RCC 7860 (cell line): ENCODE results near the gene MCM9.

Experiments
- DNase-seq: peaks from one replicate; pipeline ENCODE4 v3.0.0-alpha.2; 2015; ENCODE audit warnings: low spot score
- FAIRE-seq: peaks from 2 replicates; lab custom pipeline; 2012; peaks lifted over from hg19 to GRCh38; lab: Jason Lieb, UNC

MCM9 gene

DNA sequence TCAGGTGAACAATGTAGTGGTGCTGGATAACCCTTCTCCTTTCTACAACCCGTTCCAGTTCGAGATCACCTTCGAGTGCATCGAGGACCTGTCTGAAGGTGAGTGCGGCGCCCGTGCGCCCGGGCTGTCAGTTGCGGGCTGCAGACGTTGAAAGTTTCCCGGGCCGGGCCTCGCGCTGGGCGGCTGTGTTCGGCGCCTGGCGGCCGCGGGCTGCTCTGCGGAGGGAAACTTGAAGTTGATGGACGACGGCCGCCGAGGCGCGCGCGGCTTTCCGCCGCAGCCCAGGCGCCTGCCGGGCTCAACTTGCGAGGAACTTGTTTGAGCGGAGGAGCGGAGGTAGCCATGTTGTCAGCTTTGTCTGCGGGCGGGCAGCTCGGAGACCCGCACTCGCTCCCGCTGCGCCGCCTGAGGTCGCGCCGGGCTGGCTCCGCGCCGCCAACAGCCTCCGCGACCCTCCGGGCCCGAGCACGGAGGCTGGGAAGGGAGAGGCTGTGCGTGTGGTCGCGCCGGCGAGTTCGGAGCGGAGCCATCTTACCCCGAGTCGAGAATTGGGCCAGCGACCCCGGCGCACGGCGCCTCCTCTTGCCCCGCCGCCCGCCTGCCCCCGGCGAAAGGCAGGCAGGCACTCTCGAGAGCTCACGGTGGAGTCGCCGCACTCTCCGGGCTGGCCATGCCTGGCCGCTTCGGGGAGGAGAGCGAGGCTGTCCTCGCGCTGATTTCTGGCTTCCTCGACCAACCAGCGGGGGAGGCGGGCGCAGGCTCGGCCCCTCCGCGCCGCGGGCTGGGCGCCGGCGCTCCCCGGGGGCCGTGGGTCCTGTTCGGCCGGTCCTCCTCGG is 40.3 kb downstream of the MCM9 start:
- no peak for FAIRE-seq
- DNase-seq, result peak; percentile 12

DNA sequence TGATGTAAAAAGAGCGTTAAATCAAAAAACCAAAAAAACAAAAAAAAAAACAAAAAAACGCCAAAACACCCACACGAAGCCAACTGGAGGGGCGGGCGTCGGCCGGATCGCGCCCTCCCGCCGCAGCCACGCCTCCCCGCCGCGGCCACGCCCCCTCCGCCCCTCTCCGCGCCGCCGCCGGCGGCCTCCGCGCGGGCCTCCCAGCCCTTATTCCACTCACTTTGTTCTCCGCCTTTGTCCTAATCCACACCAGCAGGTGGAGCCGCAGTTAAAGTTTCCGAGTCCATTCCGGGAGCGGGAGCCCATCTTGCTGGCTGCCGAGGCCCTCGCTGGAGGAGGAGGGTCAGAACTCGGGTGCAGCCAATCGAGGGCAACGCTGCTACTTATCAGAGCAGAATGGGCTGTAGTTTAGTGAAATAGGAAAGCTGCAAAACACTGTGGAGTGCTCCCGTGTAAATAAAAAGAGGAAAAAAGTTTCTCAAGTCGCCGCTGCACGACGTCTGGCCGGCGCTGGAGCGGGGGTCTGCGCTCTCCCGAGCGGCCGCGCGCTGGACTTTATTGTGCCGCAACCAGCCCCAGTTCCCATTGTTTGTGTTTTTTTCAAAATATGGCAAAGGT is 41.0 kb downstream of the MCM9 start, which contains the start of gene ASF1A:
Gene ASF1A (plus strand): TSS at position 346 of the 618 bp plus-strand sequence. CDS start 262 bp downstream, at position 608.
- FAIRE-seq (peak; percentile 69), DNase-seq (peak; percentile 94)

DNA sequence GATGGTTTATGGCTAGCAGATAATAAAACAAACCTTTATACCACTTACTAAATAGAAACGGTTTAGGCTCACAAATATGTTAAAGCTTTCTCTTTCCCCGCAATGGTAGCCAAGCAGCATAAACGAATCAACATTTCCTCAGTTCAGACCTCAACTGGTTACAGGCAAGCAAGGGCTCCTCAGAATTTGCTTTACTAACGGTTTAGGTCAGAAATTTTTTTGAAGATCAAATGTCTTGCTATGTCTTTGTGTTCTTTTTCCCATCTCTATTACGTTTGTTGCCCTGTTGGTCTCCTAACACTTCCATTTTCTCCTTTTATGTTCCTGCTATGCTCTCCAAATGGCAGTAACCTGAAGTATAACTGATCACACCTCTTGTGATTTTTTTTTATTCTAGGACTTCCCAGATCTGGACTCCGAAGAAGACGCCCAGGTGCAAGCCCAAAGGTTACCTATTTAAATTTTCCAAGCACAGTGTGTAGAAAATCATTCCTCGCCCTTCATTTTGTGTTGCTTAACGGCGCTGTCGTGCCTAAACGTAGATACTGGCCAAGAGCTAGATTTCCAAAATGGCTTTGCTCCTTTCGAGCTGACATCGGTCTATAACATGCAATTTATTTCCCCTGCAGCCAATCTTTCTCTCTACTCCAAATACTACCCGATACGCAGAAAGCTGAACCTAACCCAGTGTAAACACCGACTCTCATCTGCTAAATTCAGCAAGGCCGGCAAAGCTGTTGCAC is 41.7 kb downstream of the MCM9 start:
- DNase-seq, result no peak
- FAIRE-seq, result no peak

DNA sequence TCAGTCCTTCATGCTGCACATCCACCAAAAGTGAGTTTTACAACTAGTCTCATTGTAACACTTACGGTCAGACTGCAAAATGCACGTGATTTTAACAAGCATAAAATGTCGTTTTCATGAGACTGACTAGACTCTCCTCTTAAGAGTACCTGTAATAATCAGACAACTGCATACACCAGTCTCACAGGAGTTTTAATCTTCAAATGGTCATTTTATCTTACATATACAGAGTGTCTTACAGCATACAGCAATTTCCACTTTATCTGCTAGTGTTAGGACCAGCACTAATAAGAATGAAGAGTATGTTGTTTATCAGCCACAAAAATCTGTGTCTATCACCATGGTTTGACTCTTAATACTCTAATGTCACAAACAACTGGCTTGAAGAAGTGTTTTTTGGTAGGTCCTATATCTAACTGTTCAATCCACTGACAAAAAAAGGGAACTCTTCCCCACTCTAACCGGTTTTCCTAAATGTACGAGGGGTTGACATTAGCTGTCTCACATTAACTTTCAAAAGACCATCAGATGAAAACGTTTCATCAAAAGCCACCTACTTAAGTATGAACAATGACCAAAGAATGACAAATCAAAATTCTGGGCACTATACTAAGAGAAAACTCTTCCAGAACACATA is 42.5 kb downstream of the MCM9 start:
- FAIRE-seq (no peak), DNase-seq (no peak)

DNA sequence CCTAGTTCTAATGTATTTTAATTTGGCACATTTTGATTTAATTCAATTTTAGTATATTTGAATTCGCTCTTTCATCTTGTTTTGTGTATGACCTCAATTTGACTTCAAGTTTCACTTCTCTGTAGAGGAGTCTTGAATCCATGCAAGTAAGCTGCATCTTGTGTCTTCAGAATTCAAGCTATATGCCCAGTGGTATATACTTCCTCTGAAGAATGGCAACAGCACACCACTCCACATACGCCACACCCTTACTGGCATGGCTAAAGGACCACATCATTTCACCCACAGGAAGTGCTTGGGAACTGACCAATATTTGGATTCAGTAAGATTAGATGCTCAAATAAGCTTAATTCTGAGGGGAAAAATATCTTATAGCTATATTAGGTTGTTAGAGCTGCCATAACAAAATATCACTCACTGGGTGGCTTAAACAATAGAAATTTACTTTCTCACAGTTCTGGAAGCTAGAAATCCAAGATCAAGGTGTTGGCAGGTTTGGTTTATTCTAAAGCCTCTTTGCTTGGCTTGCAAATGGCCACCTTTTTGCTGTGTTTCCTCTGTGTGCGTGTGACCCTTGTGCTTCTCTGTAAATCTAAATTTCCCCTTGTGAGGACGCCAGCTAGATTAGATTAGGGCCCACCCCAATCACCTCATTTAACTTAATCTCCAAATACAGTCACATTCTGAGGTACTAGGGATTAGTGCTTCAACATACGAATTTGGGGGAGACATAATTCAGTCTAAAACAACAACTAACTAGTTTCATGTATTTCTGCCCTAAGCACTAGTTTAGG is 43.8 kb downstream of the MCM9 start:
- no peak for FAIRE-seq
- DNase-seq, result no peak

DNA sequence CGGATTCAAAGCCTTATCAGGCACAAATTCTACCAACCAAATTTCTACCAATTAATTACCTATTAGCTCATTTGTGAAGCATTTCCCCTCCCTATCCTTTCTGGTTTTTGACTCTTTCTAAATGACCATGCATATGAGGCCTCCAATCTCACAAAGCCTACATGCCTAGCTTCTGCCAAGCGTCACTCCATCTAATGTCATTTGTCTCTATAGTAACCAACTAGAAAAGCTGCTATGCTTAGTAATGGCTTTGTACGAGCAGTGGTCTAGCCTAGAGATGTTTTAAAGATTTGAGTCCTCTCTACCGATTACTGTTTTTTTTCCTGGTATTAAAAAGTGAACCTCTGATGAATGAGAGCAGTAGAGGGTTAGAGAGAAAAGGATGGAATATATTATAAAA is 45.8 kb downstream of the MCM9 start:
- DNase-seq (no peak), FAIRE-seq (no peak)

DNA sequence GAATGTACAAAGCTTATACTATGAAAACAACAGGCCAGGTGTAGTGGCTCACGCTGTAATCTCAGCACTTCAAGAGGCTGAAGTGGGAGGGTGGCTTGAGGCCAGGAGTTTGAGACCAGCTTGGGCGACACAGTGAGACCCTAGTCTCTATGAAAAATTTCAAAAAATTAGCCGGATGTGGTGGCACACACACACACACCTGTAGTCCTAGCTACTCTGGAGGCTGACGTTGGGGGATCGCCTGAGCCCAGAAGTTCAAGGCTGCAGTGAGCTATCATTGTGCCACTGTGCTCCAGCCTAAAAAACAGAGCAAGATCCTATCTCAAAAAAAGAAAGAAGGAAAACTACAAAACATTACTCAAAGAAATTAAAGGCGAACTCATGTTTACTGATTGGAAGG is 48.3 kb downstream of the MCM9 start:
- DNase-seq, result no peak

DNA sequence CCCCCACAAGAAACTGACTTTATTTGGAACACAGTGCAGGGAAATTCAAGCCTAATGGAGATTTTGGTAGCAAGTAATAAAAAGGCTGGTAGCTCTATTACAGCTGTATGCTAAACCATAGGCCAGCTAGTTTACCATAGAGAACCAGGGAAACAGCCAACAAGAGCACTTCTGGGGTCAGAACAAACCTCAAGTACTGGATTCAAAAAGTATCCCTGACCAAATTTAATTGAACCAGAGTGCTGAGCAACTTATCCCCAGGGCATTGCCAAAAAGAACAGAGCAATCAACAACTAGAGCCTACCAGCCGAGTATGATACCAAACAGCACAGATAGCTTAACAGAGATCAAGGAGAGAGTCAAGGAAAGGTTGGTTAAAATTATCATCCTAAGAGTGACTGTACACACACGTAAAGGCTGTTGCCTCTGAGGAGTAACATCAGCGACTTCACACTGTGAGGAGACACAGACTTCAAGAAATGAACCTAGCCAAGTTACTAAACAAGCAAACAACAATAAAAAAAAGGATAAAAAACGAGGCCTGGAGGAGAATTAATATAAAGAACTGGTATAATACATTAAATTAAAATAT is 52.5 kb downstream of the MCM9 start:
- DNase-seq (no peak), FAIRE-seq (no peak)

More for the DNA sequence above, 48.3 kb downstream of the MCM9 start:
- no peak for FAIRE-seq

DNA sequence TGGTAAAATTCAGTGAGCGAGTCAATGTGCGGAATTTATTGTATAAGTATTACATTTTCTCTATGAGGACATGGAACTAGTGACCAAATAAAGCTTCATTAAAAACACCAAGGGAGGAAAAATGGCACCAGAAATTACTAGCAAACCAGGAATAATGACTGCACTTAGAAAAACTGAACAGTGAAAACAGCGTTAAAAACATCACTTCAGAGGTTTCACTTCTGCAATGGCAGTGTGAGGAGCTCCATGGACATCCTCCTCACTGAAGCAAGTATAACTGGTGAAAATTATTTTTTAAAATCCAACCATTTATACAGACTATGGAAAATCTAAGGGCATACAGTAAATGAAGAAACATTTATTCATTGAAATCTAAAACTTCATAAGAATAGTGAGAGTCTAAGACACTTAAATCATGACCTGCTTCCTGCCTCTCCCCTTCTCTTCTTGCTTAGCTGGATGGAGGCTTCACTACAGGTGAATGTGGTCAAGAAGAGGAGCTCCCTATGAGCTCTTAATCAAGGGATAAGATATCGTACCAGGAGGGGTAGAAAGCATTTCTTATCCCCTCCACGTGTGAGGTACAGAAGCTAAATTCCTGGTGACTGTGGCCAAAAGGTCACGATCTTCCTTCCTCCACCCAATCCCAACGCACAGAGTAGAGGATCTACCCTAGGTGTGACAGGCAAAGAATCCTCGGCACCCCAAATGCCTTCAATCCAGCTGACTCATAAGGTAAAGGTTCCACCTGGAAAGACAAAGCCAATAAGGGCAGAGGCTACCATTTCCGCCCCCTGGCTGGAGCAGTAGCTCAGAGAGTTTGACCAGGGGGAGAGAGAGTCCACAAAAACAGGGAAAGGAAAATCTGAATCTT is 53.3 kb downstream of the MCM9 start:
- DNase-seq, result no peak
- FAIRE-seq, result no peak

DNA sequence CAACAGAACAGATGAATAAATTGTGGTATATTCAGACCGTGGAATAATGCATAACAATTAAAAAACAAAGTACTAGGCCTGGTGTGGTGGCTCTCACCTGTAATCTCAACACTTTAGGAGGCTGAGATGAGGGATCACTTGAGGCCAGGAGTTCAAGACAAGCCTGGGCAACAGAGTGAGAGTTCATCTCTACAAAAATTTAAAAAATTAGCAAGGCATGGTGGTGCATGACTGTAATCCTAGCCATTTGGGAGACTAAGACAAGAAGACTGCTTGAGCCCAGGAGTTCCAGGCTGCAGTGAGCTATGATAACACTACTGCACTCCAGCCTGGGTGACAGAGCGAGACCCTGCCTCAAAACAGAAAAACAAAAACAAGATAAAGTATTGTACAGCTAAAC is 57.2 kb downstream of the MCM9 start:
- no peak for FAIRE-seq

DNA sequence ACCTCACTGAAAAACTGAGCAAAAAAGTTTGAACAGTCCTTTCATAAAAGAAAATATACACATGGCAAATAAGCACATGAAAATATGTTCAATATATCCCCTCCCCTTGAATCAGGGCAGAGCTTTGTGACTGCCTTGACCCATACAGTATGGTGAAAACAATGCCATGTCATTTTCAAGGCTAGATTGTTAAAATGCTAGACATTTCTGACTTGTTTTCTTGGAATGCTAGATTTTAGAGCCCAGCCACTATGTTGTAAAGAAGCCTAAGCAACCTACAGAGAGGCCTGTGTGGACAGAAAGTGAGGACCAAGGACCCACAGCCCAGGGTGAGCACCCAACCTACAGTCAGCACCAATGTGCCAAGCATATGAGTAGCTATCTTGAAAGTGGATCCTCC is 58.1 kb downstream of the MCM9 start:
- DNase-seq (no peak), FAIRE-seq (no peak)

More for the DNA sequence above, 57.2 kb downstream of the MCM9 start:
- no peak for DNase-seq

DNA sequence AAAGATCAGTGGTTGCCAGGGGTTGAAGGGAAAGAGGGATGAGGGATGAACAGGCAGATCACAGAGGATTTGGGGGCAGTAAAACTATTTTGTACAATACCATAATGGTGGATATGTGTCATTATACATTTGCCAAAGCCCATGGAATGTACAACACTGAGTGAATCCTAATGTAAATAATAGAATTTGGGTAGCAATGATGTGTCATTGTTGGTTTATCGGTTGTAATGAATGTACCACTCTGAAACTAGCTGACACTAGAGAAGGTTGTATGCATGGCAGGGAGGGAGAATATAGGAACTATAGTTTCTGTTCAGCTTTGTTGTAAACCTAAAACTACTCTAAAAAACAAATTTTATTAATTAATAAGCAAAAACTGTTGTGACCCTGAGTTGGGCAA is 58.8 kb downstream of the MCM9 start:
- DNase-seq (no peak), FAIRE-seq (no peak)

DNA sequence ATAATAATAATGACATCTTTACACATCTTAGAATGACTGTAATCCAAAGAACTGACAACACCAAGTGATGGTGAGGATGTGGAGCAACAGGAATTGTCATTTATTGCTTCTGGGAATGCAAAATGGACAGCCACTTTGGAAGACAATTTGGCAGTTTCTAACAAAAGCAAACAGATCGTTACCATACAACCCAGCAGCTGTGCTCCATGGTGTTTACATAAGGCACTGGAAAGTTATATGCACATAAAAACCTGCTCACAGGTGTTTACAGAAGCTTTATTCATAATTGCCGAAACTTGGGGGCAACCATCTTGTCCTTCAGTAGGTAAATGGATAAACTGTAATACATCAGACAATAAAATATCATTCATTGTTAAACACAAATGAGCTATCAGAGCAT is 59.3 kb downstream of the MCM9 start:
- FAIRE-seq, result no peak
- no peak for DNase-seq

DNA sequence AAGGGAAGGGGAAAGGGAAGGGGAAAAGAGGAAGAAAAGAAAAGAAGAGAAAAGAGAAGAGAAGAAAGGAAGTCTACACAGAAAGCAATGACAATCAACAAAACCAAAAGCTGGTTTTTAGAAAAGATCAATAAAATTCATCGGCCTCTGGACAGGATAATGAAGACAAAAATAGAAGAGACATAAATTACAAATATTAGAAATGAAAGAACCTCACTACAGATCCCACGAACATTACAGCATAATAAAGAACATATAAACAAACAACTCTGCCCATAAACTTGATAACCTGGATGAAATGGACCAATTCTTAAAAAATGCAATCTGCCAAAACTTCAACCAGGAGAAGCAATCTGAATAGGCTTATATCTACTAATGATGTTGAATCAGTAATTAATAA is 61.7 kb downstream of the MCM9 start:
- no peak for FAIRE-seq
- DNase-seq, result no peak

DNA sequence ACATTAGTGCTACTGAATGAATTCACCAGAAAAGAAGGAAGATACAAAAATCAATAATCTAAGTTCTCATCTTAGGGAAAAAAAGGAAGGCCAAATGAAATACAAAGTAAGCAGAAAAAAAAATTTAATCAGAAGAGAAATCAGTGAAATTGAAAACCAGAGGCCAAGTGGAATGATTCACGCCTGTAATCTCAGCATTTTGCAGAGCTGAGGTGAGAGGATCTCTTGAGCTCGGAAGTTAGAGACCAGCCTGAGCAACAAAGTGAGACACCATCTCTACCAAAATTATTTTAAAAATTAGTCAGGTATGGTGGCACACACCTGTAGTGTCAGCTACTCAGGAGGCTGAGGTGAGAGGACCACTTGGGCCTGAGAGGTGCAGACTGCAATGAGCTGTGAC is 62.2 kb downstream of the MCM9 start:
- no peak for DNase-seq

DNA sequence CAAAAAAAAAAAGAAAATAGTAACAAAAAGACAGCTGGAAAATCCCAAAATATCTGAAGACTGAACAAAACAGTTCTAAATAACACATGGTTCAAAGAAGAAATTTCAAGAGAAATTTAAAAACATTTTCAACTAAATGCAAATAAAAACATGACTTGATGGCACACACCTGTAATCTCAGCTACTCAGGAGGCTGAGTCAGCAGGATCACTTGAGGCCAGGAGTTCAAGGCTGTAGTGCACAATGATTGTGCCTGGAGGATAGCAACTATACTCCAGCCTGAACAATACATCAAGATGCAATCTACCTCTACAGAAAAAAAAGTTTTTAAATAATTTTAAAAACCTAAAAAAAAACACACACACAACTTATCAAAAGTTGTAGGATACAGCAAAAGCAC is 62.6 kb downstream of the MCM9 start:
- no peak for DNase-seq
- no peak for FAIRE-seq

More for the DNA sequence above, 62.2 kb downstream of the MCM9 start:
- no peak for FAIRE-seq

DNA sequence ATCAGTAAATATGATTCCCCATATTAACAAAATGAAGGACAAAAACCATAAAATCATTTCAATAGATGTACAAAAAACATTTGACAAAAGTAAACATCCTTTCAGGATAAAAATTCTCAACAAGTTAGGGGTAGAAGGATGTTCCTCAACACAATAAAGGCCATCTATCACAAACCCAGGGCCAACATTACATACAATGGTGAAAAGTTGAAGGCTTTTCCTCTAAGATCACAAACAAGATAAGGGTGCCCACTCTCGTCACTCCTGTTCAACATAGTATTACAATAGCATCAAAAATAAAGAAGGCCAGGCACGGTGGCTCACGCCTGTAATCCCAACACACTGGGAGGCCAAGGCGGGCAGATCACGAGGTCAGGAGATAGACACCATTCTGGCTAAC is 63.6 kb downstream of the MCM9 start:
- DNase-seq, result no peak
- FAIRE-seq, result no peak

DNA sequence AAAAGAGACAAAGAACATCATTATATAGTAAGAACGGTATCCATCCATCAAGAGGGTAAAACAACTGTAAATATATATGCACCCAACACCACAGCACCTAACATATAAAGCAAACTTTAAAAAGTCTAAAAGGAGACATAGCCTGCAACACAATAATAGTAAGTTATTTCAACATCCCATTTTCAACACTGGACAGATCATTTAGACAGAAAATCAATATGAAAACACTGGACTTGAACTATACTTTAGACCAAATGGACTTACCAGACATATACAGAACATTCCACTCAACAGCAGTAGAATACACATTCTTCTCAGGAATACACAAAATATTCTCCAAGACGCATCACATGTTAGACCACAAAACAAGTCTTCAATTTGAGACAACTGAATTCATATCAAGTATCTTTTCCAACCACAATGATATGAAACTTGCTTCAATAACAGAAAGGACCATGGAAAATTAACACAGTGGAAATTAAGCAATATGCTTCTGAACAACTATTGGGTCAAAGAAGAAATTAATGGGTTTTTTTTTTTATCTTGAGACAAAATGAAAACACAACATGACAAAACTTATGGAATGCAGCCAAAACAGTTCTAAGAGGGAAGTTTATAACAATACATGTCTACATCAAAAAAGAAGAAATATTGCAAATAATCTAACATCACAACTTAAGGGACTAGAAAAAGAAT is 64.9 kb downstream of the MCM9 start:
- DNase-seq (no peak), FAIRE-seq (no peak)
